ENCODE results near the gene TTLL12. TPM values are rescaled to one million over a fixed set of nuclear protein-coding genes. Genes with fewer than 3 reads are reported as not detected.
A peak's percentile ranks its signal among the peaks of the same experiment; 100 is the strongest.

TTLL12 gene
- total and polyA plus RNA-seq, 4 experiments from 2014 or later = 20.8 to 29.6 (median 28.6) TPM

DNA sequence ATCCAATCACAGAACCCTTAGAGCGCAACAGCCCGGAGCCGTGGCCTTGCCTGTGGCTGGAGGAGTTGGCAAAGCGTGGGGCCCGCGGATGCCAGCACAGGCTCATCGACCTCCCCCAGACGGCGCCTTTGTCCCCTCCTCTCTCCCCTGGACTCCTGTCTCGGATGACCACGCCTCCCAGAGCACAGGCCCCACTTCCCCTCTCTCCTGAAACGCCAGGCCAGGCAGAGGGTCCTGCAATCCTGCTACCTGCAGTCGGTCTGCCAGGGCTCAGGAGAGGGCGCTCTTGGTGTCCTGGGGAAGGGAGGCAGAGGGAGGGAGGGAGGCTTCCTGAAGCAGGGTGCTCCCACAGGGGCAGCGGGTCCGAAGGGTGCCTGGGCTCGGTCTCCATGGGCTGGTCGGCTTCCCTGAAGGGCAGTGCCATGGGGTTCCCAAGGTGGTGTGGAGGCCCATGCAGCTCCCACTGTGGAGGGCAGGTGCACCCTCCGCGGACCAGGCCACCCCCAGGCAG lies 16.6 kb upstream of the TTLL12 start:
- Mint-ChIP-seq H3K4me3 (no peak overlapping the region), H3K27ac (peak overlapping the region in 1 of 7 donors; percentile 5), H3K27me3 (peaks cover 0 to 4% of the 10 kb centered on the region in 2 donors), H3K9me3 (peaks cover 0 to 2% (median 0%) of the 10 kb centered on the region in 8 donors), H3K4me1 (peaks cover 2 to 13% (median 6%) of the 10 kb centered on the region in 4 donors), H3K36me3 (no peaks in the 10 kb centered on the region)
- H3K4me3 ChIP-seq (ENCODE audit: low read length in 2 of 2) = no peak overlapping the region
- POLR2A ChIA-PET (ENCODE audit: partially characterized antibody) = no interaction called here
- no peaks in the 10 kb centered on the region for H3K27me3 ChIP-seq (ENCODE audit: insufficient read depth, low read length)
- CTCF ChIA-PET (ENCODE audit: partially characterized antibody) = no interaction called here
- no peak for DNase-seq
- no peaks in the 10 kb centered on the region for H3K36me3 ChIP-seq (ENCODE audit: insufficient read depth, low read length)
- intact Hi-C loops (cut with micrococcal nuclease) = no loop called here
- H3K27ac ChIP-seq (ENCODE audit: low read depth, low read length) = no peak overlapping the region
- H3K4me1 ChIP-seq (ENCODE audit: insufficient read depth, low read length) = peaks cover 22% of the 10 kb centered on the region
- no peaks in the 10 kb centered on the region for H3K9me3 ChIP-seq (ENCODE audit: control insufficient read depth in 1 of 2, low read length in 2 of 2)

DNA sequence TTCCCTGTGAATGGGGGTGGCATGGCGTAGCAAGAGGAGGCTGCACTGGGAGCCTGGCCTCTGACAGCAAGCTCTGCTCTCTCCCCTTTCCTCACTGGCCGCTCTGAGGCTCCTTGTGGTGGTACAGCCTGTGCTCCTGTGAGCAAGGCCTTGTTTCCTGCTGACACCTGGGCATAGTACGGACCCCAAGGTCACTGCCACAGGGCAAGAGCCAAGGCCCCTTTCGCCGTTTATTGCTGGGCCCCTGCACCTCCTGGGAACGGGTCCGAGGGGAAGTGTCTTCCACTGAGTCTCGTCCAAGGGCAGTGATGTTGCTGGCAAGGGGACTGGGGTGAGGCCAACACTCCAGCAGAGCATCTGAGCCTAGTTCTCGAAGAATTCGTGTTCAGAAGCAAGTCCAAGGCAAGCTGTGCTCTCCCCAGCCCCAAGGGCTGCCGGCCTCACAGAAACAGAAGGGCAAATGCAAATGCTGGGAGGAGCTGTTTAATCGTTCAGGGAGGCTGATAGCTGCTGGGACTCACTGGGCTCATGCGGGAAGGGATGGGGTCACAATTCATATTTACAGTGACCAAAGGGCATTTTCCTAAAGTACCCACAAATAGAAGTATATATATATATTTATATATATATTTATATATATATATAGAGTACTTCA lies 15.9 kb upstream of the TTLL12 start:
- Mint-ChIP-seq H3K9me3 (peaks cover 0 to 2% (median 0%) of the 10 kb centered on the region in 8 donors), H3K27ac (peak overlapping the region in 2 of 7 donors; percentile 36 to 74), H3K4me3 (no peak overlapping the region), H3K4me1 (peaks cover 2 to 13% (median 6%) of the 10 kb centered on the region in 4 donors), H3K27me3 (peaks cover 0 to 4% of the 10 kb centered on the region in 2 donors), H3K36me3 (no peaks in the 10 kb centered on the region)
- CTCF ChIA-PET (ENCODE audit: partially characterized antibody) = no interaction called here
- no peaks in the 10 kb centered on the region for H3K9me3 ChIP-seq (ENCODE audit: control insufficient read depth in 1 of 2, low read length in 2 of 2)
- no peak overlapping the region for H3K4me3 ChIP-seq (ENCODE audit: low read length in 2 of 2)
- H3K4me1 ChIP-seq (ENCODE audit: insufficient read depth, low read length) = peaks cover 22% of the 10 kb centered on the region
- no peak for DNase-seq
- H3K36me3 ChIP-seq (ENCODE audit: insufficient read depth, low read length) = no peaks in the 10 kb centered on the region
- H3K27ac ChIP-seq (ENCODE audit: low read depth, low read length) = no peak overlapping the region
- intact Hi-C loops (cut with micrococcal nuclease) = no loop called here
- H3K27me3 ChIP-seq (ENCODE audit: insufficient read depth, low read length) = no peaks in the 10 kb centered on the region
- POLR2A ChIA-PET (ENCODE audit: partially characterized antibody) = no interaction called here

DNA sequence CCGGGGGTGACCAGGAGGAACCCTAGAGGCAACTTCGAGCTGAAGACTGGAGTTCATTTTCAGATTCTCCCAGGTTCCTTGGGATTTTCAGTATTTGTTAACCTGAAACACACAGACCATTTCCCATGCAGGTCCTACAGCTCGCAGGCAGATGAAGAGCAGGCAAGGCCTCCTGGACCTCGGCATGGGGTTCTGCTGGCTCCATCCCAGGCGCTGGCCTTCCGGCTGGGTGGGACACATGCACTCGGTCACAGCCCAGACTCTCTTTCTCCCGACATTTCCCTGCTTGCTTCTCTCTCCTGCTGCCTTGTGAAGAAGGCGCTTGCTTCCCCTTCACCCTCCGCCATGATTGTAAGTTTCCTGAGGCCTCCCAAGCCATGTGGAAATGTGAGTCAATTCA lies 15.4 kb upstream of the TTLL12 start:
- H3K36me3 ChIP-seq (ENCODE audit: insufficient read depth, low read length) = no peaks in the 10 kb centered on the region
- peaks cover 22% of the 10 kb centered on the region for H3K4me1 ChIP-seq (ENCODE audit: insufficient read depth, low read length)
- Mint-ChIP-seq H3K27me3 (peaks cover 0 to 4% of the 10 kb centered on the region in 2 donors), H3K9me3 (peaks cover 0 to 2% (median 0%) of the 10 kb centered on the region in 8 donors), H3K4me3 (no peak overlapping the region), H3K27ac (no peak overlapping the region), H3K36me3 (no peaks in the 10 kb centered on the region), H3K4me1 (peaks cover 2 to 13% (median 6%) of the 10 kb centered on the region in 4 donors)
- H3K27me3 ChIP-seq (ENCODE audit: insufficient read depth, low read length) = no peaks in the 10 kb centered on the region
- H3K27ac ChIP-seq (ENCODE audit: low read depth, low read length) = no peak overlapping the region
- intact Hi-C loops (cut with micrococcal nuclease) = no loop called here
- H3K9me3 ChIP-seq (ENCODE audit: control insufficient read depth in 1 of 2, low read length in 2 of 2) = no peaks in the 10 kb centered on the region
- ChIA-PET CTCF (ENCODE audit: partially characterized antibody) (no interaction called here), POLR2A (ENCODE audit: partially characterized antibody) (no interaction called here)
- DNase-seq = no peak
- no peak overlapping the region for H3K4me3 ChIP-seq (ENCODE audit: low read length in 2 of 2)

DNA sequence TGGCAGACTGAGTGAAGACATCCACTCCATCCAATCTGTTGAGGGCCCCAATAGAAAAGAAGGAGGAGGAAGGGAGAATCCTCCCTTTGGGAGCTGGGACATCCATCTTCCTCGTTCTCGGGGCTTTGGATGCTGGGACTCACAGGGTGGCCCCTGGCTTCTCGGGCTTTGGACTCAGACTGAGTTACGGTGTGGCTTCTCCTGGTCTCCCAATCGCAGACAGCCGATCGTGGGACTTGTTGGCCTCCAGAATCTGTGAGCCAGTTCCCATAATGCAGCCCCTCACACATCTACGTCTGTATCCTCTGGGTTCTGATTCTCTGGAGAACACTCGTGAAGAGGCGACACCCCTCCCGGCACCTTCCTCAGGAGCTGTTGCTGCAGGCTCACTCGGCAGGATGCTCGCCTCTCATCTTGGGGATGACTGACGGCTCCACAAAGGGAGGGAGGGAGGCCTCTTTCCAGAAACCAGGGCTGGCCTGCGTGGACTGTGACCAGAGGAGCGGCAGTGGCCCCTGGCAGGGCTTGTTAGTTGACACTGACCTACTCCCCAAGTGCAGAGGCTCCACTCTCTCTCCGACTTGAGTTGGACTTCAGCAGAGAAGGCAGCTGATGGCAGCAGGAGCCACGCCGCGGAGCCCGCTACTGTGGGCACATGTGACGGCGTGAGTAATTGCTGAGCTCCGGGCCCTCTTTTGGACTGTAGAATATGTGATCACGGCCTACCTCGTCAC lies 14.7 kb upstream of the TTLL12 start:
- Mint-ChIP-seq H3K4me3 (no peak overlapping the region), H3K4me1 (peaks cover 2 to 12% (median 5%) of the 10 kb centered on the region in 4 donors), H3K9me3 (peaks cover 0 to 2% (median 0%) of the 10 kb centered on the region in 8 donors), H3K27ac (no peak overlapping the region), H3K36me3 (no peaks in the 10 kb centered on the region), H3K27me3 (peaks cover 0 to 4% of the 10 kb centered on the region in 2 donors)
- Histone ChIP-seq H3K36me3 (ENCODE audit: insufficient read depth, low read length) (no peaks in the 10 kb centered on the region), H3K4me1 (ENCODE audit: insufficient read depth, low read length) (peaks cover 18% of the 10 kb centered on the region), H3K9me3 (ENCODE audit: control insufficient read depth in 1 of 2, low read length in 2 of 2) (no peaks in the 10 kb centered on the region), H3K27me3 (ENCODE audit: insufficient read depth, low read length) (no peaks in the 10 kb centered on the region), H3K4me3 (ENCODE audit: low read length in 2 of 2) (no peak overlapping the region), H3K27ac (ENCODE audit: low read depth, low read length) (no peak overlapping the region)
- intact Hi-C loops (cut with micrococcal nuclease) = no loop called here
- ChIA-PET POLR2A (ENCODE audit: partially characterized antibody) (no interaction called here), CTCF (ENCODE audit: partially characterized antibody) (interaction anchor here (0.8 kb wide), 1 partner anchor 14 kb away, joined by 3 read pairs; no protein-coding TSS in a partner anchor)
- DNase-seq = no peak

GRCh38 chr22:43200555-43200954 lies 13.6 kb upstream of the TTLL12 start:
- ChIA-PET CTCF (ENCODE audit: partially characterized antibody) (no interaction called here), POLR2A (ENCODE audit: partially characterized antibody) (no interaction called here)
- H3K9me3 Mint-ChIP-seq = peaks cover 0 to 2% (median 0%) of the 10 kb centered on the region in 8 donors
- Histone ChIP-seq H3K27me3 (ENCODE audit: insufficient read depth, low read length) (no peaks in the 10 kb centered on the region), H3K36me3 (ENCODE audit: insufficient read depth, low read length) (no peaks in the 10 kb centered on the region), H3K9me3 (ENCODE audit: control insufficient read depth in 1 of 2, low read length in 2 of 2) (no peaks in the 10 kb centered on the region), H3K4me3 (ENCODE audit: low read length in 2 of 2) (no peak overlapping the region), H3K4me1 (ENCODE audit: insufficient read depth, low read length) (peaks cover 7% of the 10 kb centered on the region), H3K27ac (ENCODE audit: low read depth, low read length) (no peak overlapping the region)
- no peaks in the 10 kb centered on the region for H3K36me3 Mint-ChIP-seq
- peak overlapping the region in 1 of 8 donors; percentile 52 for H3K4me3 Mint-ChIP-seq
- peaks cover 0 to 4% (median 0%) of the 10 kb centered on the region in 4 donors for H3K4me1 Mint-ChIP-seq
- peaks cover under 1 to 4% of the 10 kb centered on the region in 2 donors for H3K27me3 Mint-ChIP-seq
- H3K27ac Mint-ChIP-seq = no peak overlapping the region
- intact Hi-C loops (cut with micrococcal nuclease) = no loop called here
- no peak for DNase-seq

GRCh38 chr22:43200031-43200430 lies 13.1 kb upstream of the TTLL12 start:
- no peak overlapping the region for H3K4me3 Mint-ChIP-seq
- no peak overlapping the region for H3K27ac Mint-ChIP-seq
- peaks cover 0 to 4% (median 0%) of the 10 kb centered on the region in 4 donors for H3K4me1 Mint-ChIP-seq
- ChIA-PET POLR2A (ENCODE audit: partially characterized antibody) (no interaction called here), CTCF (ENCODE audit: partially characterized antibody) (no interaction called here)
- Histone ChIP-seq H3K9me3 (ENCODE audit: control insufficient read depth in 1 of 2, low read length in 2 of 2) (no peaks in the 10 kb centered on the region), H3K36me3 (ENCODE audit: insufficient read depth, low read length) (no peaks in the 10 kb centered on the region), H3K27me3 (ENCODE audit: insufficient read depth, low read length) (no peaks in the 10 kb centered on the region), H3K27ac (ENCODE audit: low read depth, low read length) (no peak overlapping the region), H3K4me1 (ENCODE audit: insufficient read depth, low read length) (peaks cover 2% of the 10 kb centered on the region), H3K4me3 (ENCODE audit: low read length in 2 of 2) (no peak overlapping the region)
- peaks cover 0 to 2% (median 0%) of the 10 kb centered on the region in 8 donors for H3K9me3 Mint-ChIP-seq
- DNase-seq = no peak
- intact Hi-C loops (cut with micrococcal nuclease) = no loop called here
- no peaks in the 10 kb centered on the region for H3K36me3 Mint-ChIP-seq
- peaks cover 2 to 4% of the 10 kb centered on the region in 2 donors for H3K27me3 Mint-ChIP-seq

DNA sequence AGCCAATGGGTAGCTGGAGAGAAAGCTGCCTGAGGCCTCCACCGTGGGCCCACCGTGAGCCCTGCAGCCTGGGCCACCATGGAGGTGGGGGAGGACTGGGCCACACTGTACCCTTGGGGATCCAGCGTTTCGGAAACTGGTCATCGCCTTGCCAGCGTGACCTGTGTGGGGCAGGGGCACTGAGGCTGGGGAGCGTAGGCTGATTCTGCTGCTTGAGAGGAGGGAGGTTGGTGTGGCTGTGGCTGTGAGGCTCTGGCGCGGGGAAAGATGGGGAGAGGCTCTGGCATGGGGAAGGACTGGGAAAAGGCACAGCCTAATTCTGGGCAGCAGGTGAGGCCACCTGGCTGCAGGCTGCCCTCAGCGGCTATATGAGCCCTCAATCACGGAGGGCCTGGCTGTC lies 12.6 kb upstream of the TTLL12 start:
- CTCF ChIA-PET (ENCODE audit: partially characterized antibody) = no interaction called here
- peaks cover 2 to 4% of the 10 kb centered on the region in 2 donors for H3K27me3 Mint-ChIP-seq
- POLR2A ChIA-PET (ENCODE audit: partially characterized antibody) = no interaction called here
- H3K36me3 Mint-ChIP-seq = no peaks in the 10 kb centered on the region
- Histone ChIP-seq H3K4me1 (ENCODE audit: insufficient read depth, low read length) (no peaks in the 10 kb centered on the region), H3K27me3 (ENCODE audit: insufficient read depth, low read length) (no peaks in the 10 kb centered on the region), H3K9me3 (ENCODE audit: control insufficient read depth in 1 of 2, low read length in 2 of 2) (no peaks in the 10 kb centered on the region), H3K27ac (ENCODE audit: low read depth, low read length) (no peak overlapping the region), H3K4me3 (ENCODE audit: low read length in 2 of 2) (no peak overlapping the region), H3K36me3 (ENCODE audit: insufficient read depth, low read length) (no peaks in the 10 kb centered on the region)
- H3K9me3 Mint-ChIP-seq = peaks cover 0 to 2% (median 0%) of the 10 kb centered on the region in 8 donors
- intact Hi-C loops (cut with micrococcal nuclease) = no loop called here
- no peak overlapping the region for H3K4me3 Mint-ChIP-seq
- no peak for DNase-seq
- no peak overlapping the region for H3K27ac Mint-ChIP-seq
- peaks cover 0 to 4% (median 0%) of the 10 kb centered on the region in 4 donors for H3K4me1 Mint-ChIP-seq

All from CD4-positive, alpha-beta memory T cell (primary cell).